Measurements from ENCODE around the gene MED22.

MED22 gene

GRCh38 chr9:133355881-133356357 is 8.0 kb upstream of the MED22 start:
- TF ChIP-seq EZH2phosphoT487 (IDR thresholded peaks at IDR 0.05; ENCODE audit: borderline replicate concordance) (no peak), CTCF (conservative IDR thresholded peaks at IDR 0.05; ENCODE audit: low read length) (peak; percentile 17; the same call in 1 of the 2 replicates)
- Histone ChIP-seq H3K9me2 (replicated peaks; ENCODE audit: low read depth, low read length) (no peaks in the 10 kb centered on the region), H4K20me1 (ENCODE audit: insufficient read depth, low read length, poor library complexity, severe bottlenecking) (peaks cover 35% of the 10 kb centered on the region), H3K9me3 (ENCODE audit: insufficient read depth, low read depth, low read length) (no peaks in the 10 kb centered on the region), H3K9ac (ENCODE audit: low read depth, low read length, poor library complexity, severe bottlenecking) (peak overlapping the region; percentile 80), H3K27me3 (ENCODE audit: insufficient read depth, low read length, poor library complexity, severe bottlenecking) (no peaks in the 10 kb centered on the region), H3K4me1 (ENCODE audit: insufficient read depth, low read length, poor library complexity, severe bottlenecking) (peaks cover 8% of the 10 kb centered on the region), H3F3A (ENCODE audit: low read depth) (peaks cover 9% of the 10 kb centered on the region; the same call in 1 of the 2 replicates), H3K4me2 (ENCODE audit: low read depth, low read length, poor library complexity, severe bottlenecking) (peak overlapping the region; percentile 95), H2AFZ (ENCODE audit: low read length) (no peak overlapping the region), H3K79me2 (ENCODE audit: insufficient read depth, low read length) (peaks cover 59% of the 10 kb centered on the region), H3K36me3 (ENCODE audit: insufficient read depth, low read length) (peaks cover 35% of the 10 kb centered on the region), H3K4me3 (ENCODE audit: low read length, poor library complexity, severe bottlenecking) (peak overlapping the region; percentile 94)

GRCh38 chr9:133354766-133355165 is 6.8 kb upstream of the MED22 start:
- H3K9me2 ChIP-seq (replicated peaks; ENCODE audit: low read depth, low read length): no peaks in the 10 kb centered on the region
- no peaks in the 10 kb centered on the region for H3K27me3 ChIP-seq (ENCODE audit: insufficient read depth, low read length, poor library complexity, severe bottlenecking)
- H2AFZ ChIP-seq (ENCODE audit: low read length): no peak overlapping the region
- peaks cover 36% of the 10 kb centered on the region for H3K36me3 ChIP-seq (ENCODE audit: insufficient read depth, low read length)
- H3F3A ChIP-seq (ENCODE audit: low read depth): peaks cover 11% of the 10 kb centered on the region; the same call in 1 of the 2 replicates
- H3K4me3 ChIP-seq (ENCODE audit: low read length, poor library complexity, severe bottlenecking): peak overlapping the region; percentile 94
- H3K4me2 ChIP-seq (ENCODE audit: low read depth, low read length, poor library complexity, severe bottlenecking): peak overlapping the region; percentile 95
- peak overlapping the region; percentile 80 for H3K9ac ChIP-seq (ENCODE audit: low read depth, low read length, poor library complexity, severe bottlenecking)
- no peaks in the 10 kb centered on the region for H3K9me3 ChIP-seq (ENCODE audit: insufficient read depth, low read depth, low read length)
- peaks cover 14% of the 10 kb centered on the region for H3K4me1 ChIP-seq (ENCODE audit: insufficient read depth, low read length, poor library complexity, severe bottlenecking)
- H4K20me1 ChIP-seq (ENCODE audit: insufficient read depth, low read length, poor library complexity, severe bottlenecking): peaks cover 41% of the 10 kb centered on the region
- TF ChIP-seq CTCF (conservative IDR thresholded peaks at IDR 0.05; ENCODE audit: low read length): no peak
- no peak for TF ChIP-seq EZH2phosphoT487 (IDR thresholded peaks at IDR 0.05; ENCODE audit: borderline replicate concordance)
- peaks cover 65% of the 10 kb centered on the region for H3K79me2 ChIP-seq (ENCODE audit: insufficient read depth, low read length)

- no peak for TF ChIP-seq EZH2phosphoT487 (IDR thresholded peaks at IDR 0.05; ENCODE audit: borderline replicate concordance)
- no peak for TF ChIP-seq CTCF (conservative IDR thresholded peaks at IDR 0.05; ENCODE audit: low read length)
- no peak overlapping the region for H3K4me3 ChIP-seq (ENCODE audit: low read length, poor library complexity, severe bottlenecking)
- H3K9ac ChIP-seq (ENCODE audit: low read depth, low read length, poor library complexity, severe bottlenecking): no peak overlapping the region
- peaks cover 49% of the 10 kb centered on the region for H4K20me1 ChIP-seq (ENCODE audit: insufficient read depth, low read length, poor library complexity, severe bottlenecking)
- no peak overlapping the region for H2AFZ ChIP-seq (ENCODE audit: low read length)
- H3K79me2 ChIP-seq (ENCODE audit: insufficient read depth, low read length): peaks cover 71% of the 10 kb centered on the region
- no peak overlapping the region for H3K4me2 ChIP-seq (ENCODE audit: low read depth, low read length, poor library complexity, severe bottlenecking)
- no peaks in the 10 kb centered on the region for H3K9me3 ChIP-seq (ENCODE audit: insufficient read depth, low read depth, low read length)
- H3K9me2 ChIP-seq (replicated peaks; ENCODE audit: low read depth, low read length): no peaks in the 10 kb centered on the region
- H3K36me3 ChIP-seq (ENCODE audit: insufficient read depth, low read length): peaks cover 38% of the 10 kb centered on the region
- peaks cover 23% of the 10 kb centered on the region for H3K4me1 ChIP-seq (ENCODE audit: insufficient read depth, low read length, poor library complexity, severe bottlenecking)
- H3F3A ChIP-seq (ENCODE audit: low read depth): peaks cover 11% of the 10 kb centered on the region; the same call in 1 of the 2 replicates
- peaks cover 2% of the 10 kb centered on the region for H3K27me3 ChIP-seq (ENCODE audit: insufficient read depth, low read length, poor library complexity, severe bottlenecking)
Observed at GRCh38 chr9:133353548-133353947, 5.6 kb upstream of the MED22 start.

Data from Loucy (cell line).